NCI-H1092 (cell line): Measurements from ENCODE around the gene TNS2.
A peak's percentile ranks its signal among the peaks of the same experiment; 100 is the strongest.
"Not testable (repeated sequence)": the region's sequence is repeated elsewhere in the genome, so short reads cannot be mapped to it uniquely, and the experiment has no call there.

Experiments
- DNase-seq: peaks from one replicate; lab custom pipeline; 2025; lab: John Stamatoyannopoulos, UW

The TNS2 gene, protein sequence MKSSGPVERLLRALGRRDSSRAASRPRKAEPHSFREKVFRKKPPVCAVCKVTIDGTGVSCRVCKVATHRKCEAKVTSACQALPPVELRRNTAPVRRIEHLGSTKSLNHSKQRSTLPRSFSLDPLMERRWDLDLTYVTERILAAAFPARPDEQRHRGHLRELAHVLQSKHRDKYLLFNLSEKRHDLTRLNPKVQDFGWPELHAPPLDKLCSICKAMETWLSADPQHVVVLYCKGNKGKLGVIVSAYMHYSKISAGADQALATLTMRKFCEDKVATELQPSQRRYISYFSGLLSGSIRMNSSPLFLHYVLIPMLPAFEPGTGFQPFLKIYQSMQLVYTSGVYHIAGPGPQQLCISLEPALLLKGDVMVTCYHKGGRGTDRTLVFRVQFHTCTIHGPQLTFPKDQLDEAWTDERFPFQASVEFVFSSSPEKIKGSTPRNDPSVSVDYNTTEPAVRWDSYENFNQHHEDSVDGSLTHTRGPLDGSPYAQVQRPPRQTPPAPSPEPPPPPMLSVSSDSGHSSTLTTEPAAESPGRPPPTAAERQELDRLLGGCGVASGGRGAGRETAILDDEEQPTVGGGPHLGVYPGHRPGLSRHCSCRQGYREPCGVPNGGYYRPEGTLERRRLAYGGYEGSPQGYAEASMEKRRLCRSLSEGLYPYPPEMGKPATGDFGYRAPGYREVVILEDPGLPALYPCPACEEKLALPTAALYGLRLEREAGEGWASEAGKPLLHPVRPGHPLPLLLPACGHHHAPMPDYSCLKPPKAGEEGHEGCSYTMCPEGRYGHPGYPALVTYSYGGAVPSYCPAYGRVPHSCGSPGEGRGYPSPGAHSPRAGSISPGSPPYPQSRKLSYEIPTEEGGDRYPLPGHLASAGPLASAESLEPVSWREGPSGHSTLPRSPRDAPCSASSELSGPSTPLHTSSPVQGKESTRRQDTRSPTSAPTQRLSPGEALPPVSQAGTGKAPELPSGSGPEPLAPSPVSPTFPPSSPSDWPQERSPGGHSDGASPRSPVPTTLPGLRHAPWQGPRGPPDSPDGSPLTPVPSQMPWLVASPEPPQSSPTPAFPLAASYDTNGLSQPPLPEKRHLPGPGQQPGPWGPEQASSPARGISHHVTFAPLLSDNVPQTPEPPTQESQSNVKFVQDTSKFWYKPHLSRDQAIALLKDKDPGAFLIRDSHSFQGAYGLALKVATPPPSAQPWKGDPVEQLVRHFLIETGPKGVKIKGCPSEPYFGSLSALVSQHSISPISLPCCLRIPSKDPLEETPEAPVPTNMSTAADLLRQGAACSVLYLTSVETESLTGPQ (N-terminal part only)

DNA sequence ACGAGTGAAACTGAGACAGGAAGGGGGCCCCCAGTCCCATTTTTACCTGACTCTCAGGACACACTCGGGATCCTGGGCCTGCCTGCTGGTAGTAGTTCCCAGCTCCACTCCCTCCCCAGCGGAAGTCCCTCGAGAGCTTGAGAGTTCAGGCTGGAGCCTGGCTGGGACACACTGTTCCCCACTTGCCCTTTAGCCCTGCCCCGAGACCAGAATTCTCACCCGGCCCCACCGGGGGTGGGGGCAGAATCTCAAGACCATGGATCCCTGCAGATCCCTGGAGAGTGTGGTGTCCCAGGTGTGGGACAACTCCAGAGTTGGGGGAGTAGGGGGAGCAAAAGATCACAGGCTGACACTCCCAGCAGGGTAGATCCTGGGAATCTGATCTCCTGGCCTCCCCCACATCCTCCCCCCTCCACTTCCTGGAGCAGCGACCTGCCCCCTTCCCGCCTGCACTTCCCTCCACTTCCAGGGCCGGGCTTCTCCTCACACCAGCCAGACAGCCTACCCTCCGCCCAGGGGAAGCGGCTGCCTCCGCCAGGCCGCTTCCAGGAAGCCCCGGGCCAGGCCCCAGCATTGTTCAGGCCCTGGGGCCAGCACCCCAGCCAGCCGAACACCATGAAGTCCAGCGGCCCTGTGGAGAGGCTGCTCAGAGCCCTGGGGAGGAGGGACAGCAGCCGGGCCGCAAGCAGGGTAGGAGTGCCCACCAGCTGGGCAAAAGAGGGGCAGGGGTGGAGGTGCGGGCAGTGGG is at the start of gene TNS2:
Gene TNS2 (plus strand): TSS at position 495 of the 748 bp plus-strand sequence. CDS start 121 bp downstream, at position 616.
- no peak for DNase-seq

DNA sequence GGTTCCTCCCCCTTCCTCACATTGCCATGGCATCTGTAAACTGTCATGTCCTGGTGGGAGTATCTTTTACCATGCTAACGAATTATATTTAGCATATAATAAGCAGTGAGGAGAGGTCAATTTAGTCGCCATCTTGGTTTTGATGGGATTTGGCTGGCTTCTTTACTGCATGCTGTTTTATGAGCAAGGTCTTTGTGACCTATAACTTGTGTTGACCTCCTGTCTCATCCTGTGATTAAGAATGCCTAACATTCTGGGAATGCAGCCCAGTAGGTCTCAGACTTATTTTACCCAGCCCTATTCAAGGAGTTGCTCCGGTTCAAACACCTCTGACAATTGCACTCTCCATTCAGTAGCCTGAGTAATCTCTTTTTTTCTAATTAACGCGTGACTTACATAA is 45.7 kb upstream of the TNS2 start:
- no peak for DNase-seq

DNA sequence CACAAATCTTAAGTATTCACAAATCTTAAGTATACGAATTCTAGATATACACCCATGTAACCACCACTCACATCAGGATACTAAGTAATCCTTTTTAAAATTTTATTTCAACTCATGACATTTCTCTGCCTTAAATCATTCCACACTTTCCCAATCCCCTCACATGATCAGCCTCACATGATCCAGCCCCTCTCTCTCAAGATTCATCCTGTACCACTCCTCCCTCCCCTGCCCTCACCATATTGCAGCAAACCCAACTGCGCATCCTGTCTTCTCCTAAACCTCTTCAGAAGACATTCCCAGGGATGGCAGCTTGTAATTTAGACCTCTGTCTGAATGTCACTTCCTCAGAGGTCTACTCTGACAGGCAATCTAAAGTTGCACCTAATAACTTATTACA is 45.3 kb upstream of the TNS2 start:
- no peak for DNase-seq

DNA sequence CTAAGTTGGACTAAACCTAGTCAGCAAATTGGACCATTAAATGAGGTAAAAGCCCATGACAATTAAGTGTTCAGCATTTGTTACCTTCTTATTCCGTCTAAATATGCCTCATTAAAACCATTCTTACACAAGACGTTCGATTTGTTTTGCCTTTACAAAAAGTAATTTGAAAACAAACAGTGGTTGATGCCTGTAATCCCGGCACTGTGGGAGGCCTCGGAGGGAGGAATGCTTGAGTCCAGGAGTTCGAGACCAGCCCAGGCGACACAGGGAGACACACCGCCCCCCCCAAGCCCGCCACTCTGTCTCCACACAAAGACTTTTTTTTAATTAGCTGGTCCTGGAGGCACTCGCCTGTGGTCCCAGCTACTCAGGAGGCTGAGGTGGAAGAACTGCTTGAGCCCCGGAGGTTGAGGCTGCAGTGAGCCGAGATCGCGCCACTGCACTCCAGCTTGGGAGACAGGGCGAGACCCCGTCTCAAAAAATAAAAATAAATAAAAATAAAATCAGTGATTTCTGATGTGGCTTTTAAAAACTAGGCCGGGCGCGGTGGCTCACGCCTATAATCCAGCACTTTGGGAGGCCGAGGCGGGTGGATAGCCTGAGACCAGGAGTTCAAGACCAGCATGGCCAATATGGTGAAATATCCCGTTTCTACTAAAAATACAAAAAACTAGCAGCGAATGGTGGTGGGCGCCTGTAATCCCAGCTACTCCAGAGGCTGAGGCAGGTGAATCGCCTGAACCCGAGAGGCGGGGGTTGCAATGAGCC is 44.5 kb upstream of the TNS2 start:
- DNase-seq, result no peak

DNA sequence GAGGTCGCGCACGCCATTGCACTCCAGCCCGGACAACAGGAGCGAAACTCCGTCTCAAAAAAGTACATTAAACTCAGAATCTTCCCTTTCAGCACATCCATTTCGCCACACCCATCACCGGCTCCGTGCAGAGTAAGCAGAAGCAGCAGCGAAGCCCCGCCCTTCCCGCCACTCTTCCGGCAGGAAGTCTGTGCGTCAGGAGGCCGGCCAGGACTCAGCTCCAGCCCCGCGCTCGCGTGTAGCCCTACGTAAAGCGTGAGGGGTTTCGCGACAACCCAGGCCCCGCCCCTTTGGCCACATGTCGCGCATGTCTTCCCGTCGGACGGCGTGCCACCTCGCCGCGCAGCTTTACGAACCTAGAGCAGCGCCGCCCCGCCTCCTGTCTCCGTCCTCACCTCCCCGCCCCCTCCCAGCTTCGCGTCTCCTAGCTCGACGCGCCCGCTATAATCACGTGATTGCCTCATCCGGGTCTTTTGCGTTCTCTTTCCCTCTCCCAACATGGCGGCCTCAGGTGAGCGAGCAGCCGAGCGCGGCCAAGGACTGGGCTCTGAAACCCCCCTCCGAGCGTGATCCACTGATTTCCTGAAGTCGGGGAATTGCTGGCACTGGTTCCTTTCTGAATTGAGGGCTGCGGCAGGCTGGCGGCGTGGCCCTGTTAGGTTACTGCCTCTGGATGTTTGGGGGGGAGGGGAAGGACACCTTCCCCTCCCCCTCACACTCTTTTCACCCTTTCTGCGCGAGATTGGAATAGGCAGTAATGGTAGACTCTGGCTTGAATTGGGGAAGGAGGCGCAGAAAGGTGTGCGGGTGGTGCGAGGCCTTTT is 43.7 kb upstream of the TNS2 start, which contains the start of gene EIF4B:
Gene EIF4B (plus strand): TSS at position 471 of the 824 bp plus-strand sequence. CDS start 28 bp downstream, at position 499.
- peak; percentile 97 for DNase-seq

DNA sequence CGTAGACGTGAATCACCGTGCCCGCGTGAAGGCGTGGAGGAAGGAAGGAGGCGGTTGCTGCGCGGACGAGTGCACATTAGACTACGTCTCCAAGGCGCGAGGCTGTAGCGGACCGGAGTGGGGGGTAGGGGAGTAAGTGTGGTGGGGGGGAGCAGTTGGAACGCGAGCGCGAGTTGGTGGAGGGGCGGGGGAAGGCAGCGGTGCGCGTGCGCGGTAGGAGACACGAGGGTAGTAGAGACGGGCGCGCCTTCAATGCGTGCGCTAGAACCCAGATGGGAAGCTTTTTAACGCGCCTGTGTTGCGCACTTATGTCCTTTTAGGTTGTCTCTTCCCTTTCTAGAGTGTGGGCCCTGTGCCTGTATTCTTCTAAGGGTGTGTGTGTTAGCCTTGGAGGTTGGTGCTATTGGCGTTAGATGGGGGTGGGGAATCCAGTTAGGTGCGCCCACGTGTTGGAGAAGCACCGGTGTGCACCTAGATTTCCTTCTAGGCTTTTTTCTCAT is 43.0 kb upstream of the TNS2 start:
- peak; percentile 23 for DNase-seq

DNA sequence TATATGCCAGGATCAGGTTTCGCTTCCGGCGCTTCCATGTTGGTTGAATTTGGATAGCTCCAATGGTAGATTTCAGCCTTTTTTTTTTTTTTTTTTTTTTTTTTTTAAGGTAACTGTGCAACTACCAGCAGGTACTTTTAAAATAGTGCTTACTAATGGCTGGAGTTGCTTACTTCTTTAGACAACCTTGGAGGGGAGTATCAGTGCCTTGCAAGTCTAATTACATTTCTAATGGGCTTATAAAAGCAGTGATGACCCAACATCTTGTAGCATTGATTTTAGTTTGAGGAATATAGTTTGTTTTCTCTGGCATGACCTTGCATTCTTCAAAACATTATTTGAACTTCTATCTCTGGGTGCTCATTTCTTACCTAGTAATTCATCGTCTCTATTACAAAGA is 42.5 kb upstream of the TNS2 start:
- no peak for DNase-seq

DNA sequence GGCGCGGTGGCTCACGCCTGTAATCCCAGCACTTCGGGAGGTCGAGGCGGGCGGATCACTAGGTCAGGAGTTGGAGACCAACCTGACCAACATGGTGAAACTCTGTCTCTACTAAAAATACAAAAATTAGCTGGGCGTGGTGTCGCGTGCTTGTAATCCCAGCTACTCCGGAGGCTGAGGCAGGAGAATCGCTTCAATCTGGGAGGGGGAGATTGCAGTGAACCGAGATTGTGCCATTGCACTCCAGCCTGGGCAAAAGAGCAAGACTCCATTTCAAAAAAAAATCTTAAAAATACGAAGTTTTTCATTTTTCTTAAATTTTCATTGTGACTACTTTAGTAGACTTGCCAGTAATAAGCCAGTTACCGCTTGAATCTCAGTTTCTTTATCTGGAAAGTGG is 41.1 kb upstream of the TNS2 start:
- not testable (repeated sequence) for DNase-seq

DNA sequence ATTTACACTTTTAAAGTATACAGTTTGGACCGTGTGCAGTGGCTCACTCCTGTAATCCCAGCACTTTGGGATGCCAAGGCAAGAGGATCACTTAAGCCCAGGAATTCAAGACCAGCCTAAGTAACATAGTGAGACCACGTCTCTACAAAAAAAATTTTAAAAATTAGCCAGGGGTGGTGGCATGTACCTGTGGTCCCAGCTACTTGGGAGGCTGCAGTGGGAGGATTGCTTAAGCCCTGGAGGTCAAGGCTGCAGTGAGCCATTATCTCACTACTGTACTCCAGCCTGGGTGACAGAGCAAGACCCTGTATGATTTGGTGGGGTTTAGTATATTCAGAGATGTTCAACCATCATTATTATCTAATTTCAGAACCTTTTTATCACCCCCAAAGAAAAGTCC is 38.9 kb upstream of the TNS2 start:
- no peak for DNase-seq

DNA sequence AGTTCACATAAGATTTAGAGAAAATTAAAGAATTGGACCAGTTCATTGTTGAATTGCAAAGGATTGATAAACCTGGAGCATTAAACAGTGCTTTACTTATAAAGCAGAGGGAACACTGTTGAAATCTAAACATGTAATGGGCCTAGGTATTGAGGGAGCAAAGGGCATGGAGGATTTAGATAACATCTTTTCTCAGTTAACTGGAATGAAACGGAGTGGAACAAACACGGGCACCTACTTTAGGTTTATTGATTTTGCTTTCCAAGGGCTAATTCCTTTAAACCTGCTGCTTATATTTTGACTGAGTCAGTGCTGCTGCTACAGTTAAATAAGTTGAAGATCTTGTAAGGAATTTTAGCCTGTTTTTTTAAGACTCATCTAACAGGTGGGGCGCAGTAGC is 38.0 kb upstream of the TNS2 start:
- no peak for DNase-seq

DNA sequence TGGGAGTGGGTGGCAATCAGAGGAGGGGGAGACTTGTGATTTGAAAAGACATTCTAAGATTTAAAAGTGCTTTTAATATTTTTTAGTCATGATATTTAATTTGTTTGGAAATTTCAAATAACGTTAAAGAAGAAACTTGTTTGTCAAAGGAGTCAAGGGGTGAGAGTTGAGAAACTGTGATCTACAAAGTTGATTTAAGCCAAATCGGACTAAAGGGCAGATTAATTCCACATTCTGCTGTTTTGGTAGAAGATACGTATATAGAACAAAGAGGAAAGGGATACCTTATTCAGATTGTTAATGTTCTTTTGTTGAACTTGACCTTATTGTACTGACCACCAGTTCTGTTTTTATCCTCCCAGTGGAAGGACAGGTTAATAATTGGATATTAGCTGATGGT is 36.9 kb upstream of the TNS2 start:
- DNase-seq, result no peak

DNA sequence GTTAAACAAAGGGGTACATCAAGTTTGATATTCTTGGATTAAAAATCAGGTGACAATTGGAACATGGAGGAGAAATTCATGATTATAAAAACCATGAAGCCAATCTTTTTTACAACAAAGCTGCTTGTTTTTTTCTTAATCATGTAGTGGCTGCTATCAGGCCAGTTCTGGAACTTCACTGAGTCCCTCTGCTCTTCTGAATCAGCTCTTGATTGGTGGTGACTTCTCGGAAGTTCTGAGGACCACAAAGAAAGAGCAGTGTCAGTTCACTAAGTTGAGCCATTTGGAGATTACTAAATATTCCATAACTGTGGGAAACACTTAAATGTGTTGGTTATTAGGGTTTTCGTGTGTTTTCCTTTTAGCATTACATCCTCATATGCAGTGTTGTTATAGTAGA is 35.2 kb upstream of the TNS2 start:
- no peak for DNase-seq

DNA sequence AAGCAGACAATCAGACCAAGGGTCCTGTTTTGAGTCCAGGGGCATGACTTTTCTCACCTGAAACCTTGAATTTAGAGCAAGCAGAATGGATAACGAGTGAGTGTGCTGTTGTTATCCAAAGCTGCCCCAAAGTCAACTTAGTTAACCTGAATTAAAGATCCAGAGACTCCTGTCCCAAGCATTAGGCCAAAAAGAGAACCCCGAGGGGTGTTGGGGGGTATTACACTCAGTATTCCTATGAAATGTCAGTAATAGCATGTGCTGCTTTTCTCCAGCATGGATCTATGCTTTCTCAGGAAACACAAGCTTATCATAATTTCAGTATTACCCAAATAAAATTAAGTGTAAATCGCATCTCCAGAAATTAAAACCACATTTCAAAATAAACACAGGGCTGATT is 24.6 kb upstream of the TNS2 start:
- no peak for DNase-seq

DNA sequence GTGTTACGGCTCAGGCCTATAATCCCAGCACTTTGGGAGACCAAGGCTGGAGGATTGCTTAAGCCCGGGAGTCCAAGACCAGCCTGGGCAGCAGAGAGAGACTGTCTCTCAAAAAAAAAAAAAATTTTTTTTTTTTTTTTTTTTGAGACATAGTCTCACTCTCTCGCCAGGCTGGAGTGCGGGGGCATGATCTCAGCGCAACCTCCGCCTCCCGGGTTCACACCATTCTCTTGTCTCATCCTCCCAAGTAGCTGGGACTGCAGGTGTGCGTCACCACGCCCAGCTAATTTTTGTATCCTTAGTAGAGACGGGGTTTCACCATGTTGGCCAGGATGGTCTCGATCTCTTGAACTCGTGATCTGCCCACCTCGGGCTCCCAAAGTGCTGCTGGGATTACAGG is 22.9 kb upstream of the TNS2 start:
- DNase-seq, result not testable (repeated sequence)

DNA sequence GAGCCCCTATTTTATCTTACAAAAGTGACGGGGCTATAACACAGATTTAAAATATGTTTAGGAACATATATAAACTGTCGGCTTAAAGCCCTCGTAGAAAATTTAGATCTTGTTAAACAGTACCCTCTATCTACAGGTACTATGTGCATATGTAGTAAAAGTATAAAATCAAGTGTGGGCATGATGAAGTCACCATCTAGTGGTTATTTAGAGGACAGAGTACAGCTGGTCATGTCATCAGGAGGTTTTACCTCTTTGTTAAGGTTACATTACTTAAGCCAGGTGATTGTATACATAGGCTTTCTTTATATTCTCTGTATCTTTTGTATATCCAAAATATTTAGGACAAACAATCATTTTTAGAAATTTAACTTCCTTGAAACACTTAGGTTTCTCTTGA is 18.2 kb upstream of the TNS2 start:
- no peak for DNase-seq

DNA sequence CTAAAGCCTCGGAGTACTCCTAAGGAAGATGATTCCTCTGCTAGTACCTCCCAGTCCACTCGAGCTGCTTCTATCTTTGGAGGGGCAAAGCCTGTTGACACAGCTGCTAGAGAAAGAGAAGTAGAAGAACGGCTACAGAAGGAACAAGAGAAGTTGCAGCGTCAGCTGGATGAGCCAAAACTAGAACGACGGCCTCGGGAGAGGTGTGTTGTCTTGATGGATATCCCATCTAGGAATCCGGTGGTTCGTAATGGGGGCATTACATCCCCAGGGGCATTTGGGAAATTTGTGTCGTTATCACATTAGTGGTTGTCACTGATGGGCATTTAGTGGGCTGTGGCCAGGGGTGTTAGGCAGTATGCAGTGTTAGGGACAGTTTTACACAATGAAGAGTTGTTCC is 16.0 kb upstream of the TNS2 start:
- not testable (repeated sequence) for DNase-seq

DNA sequence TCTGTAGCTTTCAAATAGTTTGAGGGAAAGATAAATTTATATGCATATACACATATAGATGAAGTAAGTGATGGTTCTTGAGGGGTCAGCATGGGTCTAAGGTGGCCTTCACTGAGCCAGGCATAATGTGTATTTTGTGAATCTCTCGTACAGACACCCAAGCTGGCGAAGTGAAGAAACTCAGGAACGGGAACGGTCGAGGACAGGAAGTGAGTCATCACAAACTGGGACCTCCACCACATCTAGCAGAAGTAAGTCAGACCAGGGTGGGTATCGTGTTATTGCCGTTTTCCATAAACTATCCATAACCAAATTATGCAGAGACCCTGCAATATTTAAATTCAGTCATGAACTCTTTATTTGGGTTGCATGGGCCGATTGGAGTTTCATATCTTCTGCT is 15.4 kb upstream of the TNS2 start:
- no peak for DNase-seq

DNA sequence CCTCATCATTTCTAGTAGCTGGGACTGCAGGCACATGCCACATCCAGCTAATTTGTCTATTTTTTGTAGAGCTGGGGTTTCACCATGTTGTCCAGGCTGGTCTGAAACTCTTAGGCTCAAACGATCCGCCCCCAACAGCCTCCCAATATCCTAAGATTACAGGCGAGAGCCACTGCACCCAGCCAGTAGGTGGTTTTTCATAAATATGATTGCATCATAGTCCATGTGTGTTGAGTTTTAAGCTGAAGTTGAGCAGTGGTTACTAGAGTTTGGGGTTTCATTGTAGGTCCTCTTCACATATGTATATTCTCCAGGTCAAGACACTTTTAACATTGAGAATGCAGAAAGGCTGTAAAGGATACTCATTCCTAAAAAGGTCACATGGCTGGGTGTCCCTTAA is 13.1 kb upstream of the TNS2 start:
- no peak for DNase-seq

DNA sequence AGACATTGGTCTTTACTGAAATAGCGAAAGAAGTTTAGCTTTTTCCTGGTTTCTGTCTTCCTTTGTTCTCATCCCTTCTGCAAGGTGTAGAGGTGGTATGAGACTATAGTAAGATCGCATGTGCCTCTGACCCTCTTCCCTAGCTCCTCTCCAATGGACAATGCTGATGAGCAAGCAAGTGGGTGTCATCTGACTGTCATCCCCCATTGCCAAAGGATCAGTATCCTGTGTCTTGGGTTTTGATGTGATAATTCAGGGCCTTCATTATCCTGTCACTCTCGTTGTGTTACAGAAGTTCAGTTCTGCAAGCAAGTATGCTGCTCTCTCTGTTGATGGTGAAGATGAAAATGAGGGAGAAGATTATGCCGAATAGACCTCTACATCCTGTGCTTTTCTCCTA is 10.0 kb upstream of the TNS2 start:
- DNase-seq, result no peak
